H1 (cell line): ENCODE results near the gene PPP1R1C. TPM values are rescaled to one million over a fixed set of nuclear protein-coding genes. Genes with fewer than 3 reads are reported as not detected.

Experiments used
- polyA plus RNA-seq, 7 experiments: library from polyadenylated mRNA; depleted of rRNA in 3 of 7; stranded (reverse) in 5 of 7; unstranded in 2 of 7; fragments of >200 nt in 5 of 7; fragments of 200-250 nt in 2 of 7; gene quantifications; 1 replicate in 5 of 7; 2 replicates in 1 of 7; 4 replicates in 1 of 7; pipeline versions ENCODE4 v1.2.1 to v1.2.3, GENCODE V29; 2011 to 2013; ENCODE audit warnings: missing spikeins in 2 of 7, mixed read lengths in 2 of 7
- small RNA-seq: library from polyadenylated mRNA; stranded (forward); fragments of <200 nt; extraction: miRNeasy Mini kit (QIAGEN cat#:217004); gene quantifications from one replicate; pipeline ENCODE3, GENCODE V24; 2013; ENCODE audit not compliant: insufficient read depth
- total RNA-seq: library from RNA; stranded (reverse); fragmentation: NEBNext Ultra II Directional; extraction: Animal tissue kit (Norgen Biotek cat#: 25700); gene quantifications from 2 replicates; pipeline ENCODE4 v1.2.1, GENCODE V29; 2021

Gene PPP1R1C
- total and polyA plus RNA-seq, 2 of the 8 experiments (the other 6 are each of a cell fraction or from before 2014, with no cell fraction given), result 1.3 to 5.3 TPM

Small RNAs within 50 kb of the gene (small RNA-seq; reads per million reads assigned to genes)
- gene RNA5SP113, result not detected

Other genes with a start within 250 kb of the PPP1R1C start
- 12.6 and 13.5 TPM in 2 replicates for gene ITPRID2, start 94.1 kb upstream of the PPP1R1C start, total RNA-seq
- 1.2 and 1.9 TPM in 2 replicates for gene ITPRID2, start 94.1 kb upstream of the PPP1R1C start, polyA plus RNA-seq (2011; rRNA removed)